ENCODE data around the gene HECW1. TPM values are rescaled to one million over a fixed set of nuclear protein-coding genes. Genes with fewer than 3 reads are reported as not detected.

Gene HECW1
- polyA plus RNA-seq, 1 donor (not counting 4 experiments of a cell fraction or from before 2014, with no cell fraction given): not detected

GRCh38 chr7:43114458-43114780 is 2.0 kb downstream of the HECW1 start:
- DNase-seq (ENCODE audit: low read depth, low spot score) (no peak), FAIRE-seq (no peak)
- Histone ChIP-seq H3K79me2 (ENCODE audit: control insufficient read depth, insufficient read depth, low read length) (no peaks in the 10 kb centered on the region), H3K36me3 (ENCODE audit: control insufficient read depth in 2 of 2, extremely low read depth in 1 of 2, insufficient read depth in 2 of 2, low read length in 2 of 2) (no peaks in the 10 kb centered on the region), H3K9me3 (ENCODE audit: control insufficient read depth, low read depth, low read length) (no peaks in the 10 kb centered on the region), H3K4me3 (ENCODE audit: control insufficient read depth in 2 of 3, extremely low read depth in 1 of 3, insufficient read depth in 2 of 3, low read depth in 1 of 3, low read length in 3 of 3) (no peak overlapping the region), H3K9ac (ENCODE audit: control insufficient read depth, extremely low read depth, insufficient read depth, low read length) (no peak overlapping the region), H3K27ac (ENCODE audit: control insufficient read depth, insufficient read depth, low read length) (no peak overlapping the region), H3K4me1 (ENCODE audit: control insufficient read depth, extremely low read depth, insufficient read depth, low read length) (peaks cover 6% of the 10 kb centered on the region), H3K9me1 (ENCODE audit: control insufficient read depth, extremely low read depth, insufficient read depth, low read length) (no peaks in the 10 kb centered on the region), H3K4me2 (ENCODE audit: control insufficient read depth, extremely low read depth, insufficient read depth, low read depth, low read length) (no peak overlapping the region), H4K20me1 (ENCODE audit: control insufficient read depth, extremely low read depth, insufficient read depth, low read length) (no peaks in the 10 kb centered on the region), H2AFZ (ENCODE audit: control insufficient read depth, low read length) (no peak overlapping the region), H3K27me3 (ENCODE audit: control insufficient read depth, extremely low read depth, insufficient read depth, low read length) (peaks cover 88% of the 10 kb centered on the region)
- TF ChIP-seq EZH2 (IDR thresholded peaks at IDR 0.05; ENCODE audit: low read length): no peak
- no peak for TF ChIP-seq CTCF (optimal IDR thresholded peaks at IDR 0.05 in 1 of 3, IDR thresholded peaks at IDR 0.05 in 1 of 3, conservative IDR thresholded peaks at IDR 0.05 in 1 of 3; ENCODE audit: extremely low read depth in 1 of 3, insufficient read depth in 2 of 3, low read length in 3 of 3)
- dilution Hi-C loops (cut with MboI; ENCODE audit: extremely low pct_ligation_motif_present, low sequenced_read_pairs): no loop called here

GRCh38 chr7:43116451-43116850 is 4.0 kb downstream of the HECW1 start:
- peaks cover 2% of the 10 kb centered on the region for H3K9me1 ChIP-seq (ENCODE audit: control insufficient read depth, extremely low read depth, insufficient read depth, low read length)
- H3K4me1 ChIP-seq (ENCODE audit: control insufficient read depth, extremely low read depth, insufficient read depth, low read length): peaks cover 11% of the 10 kb centered on the region
- dilution Hi-C loops (cut with MboI; ENCODE audit: extremely low pct_ligation_motif_present, low sequenced_read_pairs): no loop called here
- H3K9me3 ChIP-seq (ENCODE audit: control insufficient read depth, low read depth, low read length): no peaks in the 10 kb centered on the region
- H3K79me2 ChIP-seq (ENCODE audit: control insufficient read depth, insufficient read depth, low read length): no peaks in the 10 kb centered on the region
- DNase-seq (ENCODE audit: low read depth, low spot score) (no peak), FAIRE-seq (no peak)
- peaks cover 81% of the 10 kb centered on the region for H3K27me3 ChIP-seq (ENCODE audit: control insufficient read depth, extremely low read depth, insufficient read depth, low read length)
- H3K4me2 ChIP-seq (ENCODE audit: control insufficient read depth, extremely low read depth, insufficient read depth, low read depth, low read length): no peak overlapping the region
- H3K4me3 ChIP-seq (ENCODE audit: control insufficient read depth in 2 of 3, extremely low read depth in 1 of 3, insufficient read depth in 2 of 3, low read depth in 1 of 3, low read length in 3 of 3): no peak overlapping the region
- H4K20me1 ChIP-seq (ENCODE audit: control insufficient read depth, extremely low read depth, insufficient read depth, low read length): no peaks in the 10 kb centered on the region
- no peak overlapping the region for H3K9ac ChIP-seq (ENCODE audit: control insufficient read depth, extremely low read depth, insufficient read depth, low read length)
- H2AFZ ChIP-seq (ENCODE audit: control insufficient read depth, low read length): no peak overlapping the region
- TF ChIP-seq EZH2 (IDR thresholded peaks at IDR 0.05; ENCODE audit: low read length) (no peak), CTCF (optimal IDR thresholded peaks at IDR 0.05 in 1 of 3, IDR thresholded peaks at IDR 0.05 in 1 of 3, conservative IDR thresholded peaks at IDR 0.05 in 1 of 3; ENCODE audit: extremely low read depth in 1 of 3, insufficient read depth in 2 of 3, low read length in 3 of 3) (no peak)
- H3K27ac ChIP-seq (ENCODE audit: control insufficient read depth, insufficient read depth, low read length): no peak overlapping the region
- H3K36me3 ChIP-seq (ENCODE audit: control insufficient read depth in 2 of 2, extremely low read depth in 1 of 2, insufficient read depth in 2 of 2, low read length in 2 of 2): no peaks in the 10 kb centered on the region

All from keratinocyte (primary cell).